Measurements from ENCODE around the gene GAPVD1.
"Not testable (repeated sequence)": the region's sequence is repeated elsewhere in the genome, so short reads cannot be mapped to it uniquely, and the experiment has no call there.

GAPVD1 gene

GRCh38 chr9:125262294-125262991 is 817 bp downstream of the GAPVD1 start:
- Histone ChIP-seq H2AFZ (ENCODE audit: low read depth) (peak overlapping the region; percentile 92), H3K9ac (peak overlapping the region; percentile 81; the same call in 1 of the 2 replicates), H3K79me2 (ENCODE audit: insufficient read depth, low read depth) (peaks cover 54% of the 10 kb centered on the region)

GRCh38 chr9:125264068-125264467 is 2.4 kb downstream of the GAPVD1 start:
- H3K4me2 ChIP-seq; H3K9ac ChIP-seq; H4K20me1 ChIP-seq (ENCODE audit: insufficient read depth); H3K27me3 ChIP-seq (ENCODE audit: insufficient read depth, low read depth); H3K4me3 ChIP-seq (IDR thresholded peaks at IDR 0.05; ENCODE audit: insufficient read depth, low read depth, low read length); H3K27ac ChIP-seq; H2AFZ ChIP-seq (ENCODE audit: low read depth); H3K36me3 ChIP-seq (ENCODE audit: insufficient read depth): not testable (repeated sequence)
- Histone ChIP-seq H3K79me2 (ENCODE audit: insufficient read depth, low read depth) (peaks cover 63% of the 10 kb centered on the region), H3K4me1 (ENCODE audit: low read depth, poor library complexity, severe bottlenecking) (peaks cover 11% of the 10 kb centered on the region)

More at GRCh38 chr9:125262294-125262991, 817 bp downstream of the GAPVD1 start:
- Histone ChIP-seq H3K27ac (0 out of 2 replicates have a peak overlapping the region, but pooled peaks have one; percentile 29), H3K4me2 (peak overlapping the region; percentile 61), H3K4me3 (IDR thresholded peaks at IDR 0.05; ENCODE audit: insufficient read depth, low read depth, low read length) (no peak overlapping the region), H3K4me1 (ENCODE audit: low read depth, poor library complexity, severe bottlenecking) (peaks cover 11% of the 10 kb centered on the region), H3K27me3 (ENCODE audit: insufficient read depth, low read depth) (no peaks in the 10 kb centered on the region), H4K20me1 (ENCODE audit: insufficient read depth) (no peaks in the 10 kb centered on the region), H3K36me3 (ENCODE audit: insufficient read depth) (no peaks in the 10 kb centered on the region)
- TF ChIP-seq CTCF (conservative IDR thresholded peaks at IDR 0.05; ENCODE audit: low read depth, low read length), result no peak; the same call in 1 of the 2 replicates

- H3K4me3 ChIP-seq (IDR thresholded peaks at IDR 0.05; ENCODE audit: insufficient read depth, low read depth, low read length), result no peak overlapping the region
- H4K20me1 ChIP-seq (ENCODE audit: insufficient read depth), result no peaks in the 10 kb centered on the region
- H2AFZ ChIP-seq (ENCODE audit: low read depth), result no peak overlapping the region
- H3K27ac ChIP-seq, result no peak overlapping the region
- no peak overlapping the region for H3K9ac ChIP-seq
- peaks cover 65% of the 10 kb centered on the region for H3K79me2 ChIP-seq (ENCODE audit: insufficient read depth, low read depth)
- no peaks in the 10 kb centered on the region for H3K36me3 ChIP-seq (ENCODE audit: insufficient read depth)
- no peaks in the 10 kb centered on the region for H3K27me3 ChIP-seq (ENCODE audit: insufficient read depth, low read depth)
- no peak for TF ChIP-seq CTCF (conservative IDR thresholded peaks at IDR 0.05; ENCODE audit: low read depth, low read length)
- no peak overlapping the region for H3K4me2 ChIP-seq
- peaks cover 14% of the 10 kb centered on the region for H3K4me1 ChIP-seq (ENCODE audit: low read depth, poor library complexity, severe bottlenecking)
Observed at GRCh38 chr9:125268394-125269013, 6.9 kb downstream of the GAPVD1 start.

GRCh38 chr9:125269014-125269397 is 7.4 kb downstream of the GAPVD1 start:
- Histone ChIP-seq H3K4me2 (no peak overlapping the region), H3K36me3 (ENCODE audit: insufficient read depth) (no peaks in the 10 kb centered on the region), H2AFZ (ENCODE audit: low read depth) (no peak overlapping the region), H3K79me2 (ENCODE audit: insufficient read depth, low read depth) (peaks cover 63% of the 10 kb centered on the region), H3K9ac (no peak overlapping the region), H3K4me1 (ENCODE audit: low read depth, poor library complexity, severe bottlenecking) (peaks cover 14% of the 10 kb centered on the region), H3K4me3 (IDR thresholded peaks at IDR 0.05; ENCODE audit: insufficient read depth, low read depth, low read length) (no peak overlapping the region), H3K27ac (no peak overlapping the region), H4K20me1 (ENCODE audit: insufficient read depth) (no peaks in the 10 kb centered on the region), H3K27me3 (ENCODE audit: insufficient read depth, low read depth) (no peaks in the 10 kb centered on the region)
- TF ChIP-seq CTCF (conservative IDR thresholded peaks at IDR 0.05; ENCODE audit: low read depth, low read length), result no peak

- Histone ChIP-seq H3K4me1 (ENCODE audit: low read depth, poor library complexity, severe bottlenecking) (peaks cover 14% of the 10 kb centered on the region), H3K27ac (no peak overlapping the region), H3K4me2 (no peak overlapping the region)
Observed at GRCh38 chr9:125271081-125271480, 9.5 kb downstream of the GAPVD1 start.

More at GRCh38 chr9:125271081-125271480, 9.5 kb downstream of the GAPVD1 start:
- Histone ChIP-seq H3K4me3 (IDR thresholded peaks at IDR 0.05; ENCODE audit: insufficient read depth, low read depth, low read length) (no peak overlapping the region), H2AFZ (ENCODE audit: low read depth) (no peak overlapping the region), H3K9ac (no peak overlapping the region), H3K27me3 (ENCODE audit: insufficient read depth, low read depth) (no peaks in the 10 kb centered on the region), H3K79me2 (ENCODE audit: insufficient read depth, low read depth) (peaks cover 64% of the 10 kb centered on the region), H4K20me1 (ENCODE audit: insufficient read depth) (no peaks in the 10 kb centered on the region), H3K36me3 (ENCODE audit: insufficient read depth) (no peaks in the 10 kb centered on the region)
- TF ChIP-seq CTCF (conservative IDR thresholded peaks at IDR 0.05; ENCODE audit: low read depth, low read length), result no peak

Measured in KMS-11 (cell line).